GM19193 (cell line): ENCODE results near the gene NTRK2.

Experiments
- POLR2A ChIP-seq: IDR thresholded peaks from 4 replicates; pipeline ENCODE4 v1.6.1; 2011; ENCODE audit not compliant: insufficient read depth, insufficient read length; ENCODE audit errors: extremely low read depth

NTRK2 gene

DNA sequence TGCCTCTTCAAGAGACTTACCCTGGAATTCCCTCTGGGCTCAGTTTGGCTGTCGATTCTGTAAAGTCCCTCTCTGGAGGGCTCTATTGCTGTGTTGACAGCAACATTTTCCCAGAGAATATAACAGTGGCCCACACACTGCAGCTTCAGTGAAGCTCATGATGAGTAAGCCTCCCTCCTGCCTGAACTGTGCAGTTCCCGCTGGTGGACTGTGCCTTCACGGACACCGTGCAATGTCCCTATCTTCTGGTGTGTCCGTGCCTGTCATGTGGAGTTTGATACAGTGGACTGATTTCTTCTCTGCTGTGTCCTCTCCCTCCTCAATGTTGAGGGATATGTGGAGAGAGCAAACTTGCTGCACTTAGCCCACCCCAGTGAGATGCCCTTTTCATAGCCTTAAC lies 109.0 kb downstream of the NTRK2 start:
- TF ChIP-seq POLR2A: no peak

- TF ChIP-seq POLR2A: no peak
Observed at GRCh38 chr9:84779883-84780282, 110.4 kb downstream of the NTRK2 start.

DNA sequence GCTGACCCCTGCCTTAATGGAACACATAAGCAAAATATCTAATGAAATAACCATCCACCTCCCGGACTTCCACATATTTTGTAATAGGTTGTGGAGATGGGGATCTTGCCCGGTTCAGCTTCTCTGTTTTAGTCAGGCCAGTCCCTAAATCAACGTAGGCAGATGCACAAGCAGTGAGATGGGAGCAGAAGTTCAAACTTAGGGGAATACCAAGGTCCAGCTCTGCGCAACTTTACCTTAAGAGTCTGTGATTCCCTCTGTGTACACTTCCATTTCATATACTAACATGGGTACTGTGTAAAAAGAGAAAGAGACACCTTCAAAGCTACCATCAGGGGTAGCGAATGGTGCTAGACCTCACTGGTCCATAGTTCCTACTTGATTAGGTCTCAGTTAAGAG lies 110.9 kb downstream of the NTRK2 start:
- no peak for TF ChIP-seq POLR2A

- no peak for TF ChIP-seq POLR2A
Observed at GRCh38 chr9:84781458-84781857, 111.9 kb downstream of the NTRK2 start.

DNA sequence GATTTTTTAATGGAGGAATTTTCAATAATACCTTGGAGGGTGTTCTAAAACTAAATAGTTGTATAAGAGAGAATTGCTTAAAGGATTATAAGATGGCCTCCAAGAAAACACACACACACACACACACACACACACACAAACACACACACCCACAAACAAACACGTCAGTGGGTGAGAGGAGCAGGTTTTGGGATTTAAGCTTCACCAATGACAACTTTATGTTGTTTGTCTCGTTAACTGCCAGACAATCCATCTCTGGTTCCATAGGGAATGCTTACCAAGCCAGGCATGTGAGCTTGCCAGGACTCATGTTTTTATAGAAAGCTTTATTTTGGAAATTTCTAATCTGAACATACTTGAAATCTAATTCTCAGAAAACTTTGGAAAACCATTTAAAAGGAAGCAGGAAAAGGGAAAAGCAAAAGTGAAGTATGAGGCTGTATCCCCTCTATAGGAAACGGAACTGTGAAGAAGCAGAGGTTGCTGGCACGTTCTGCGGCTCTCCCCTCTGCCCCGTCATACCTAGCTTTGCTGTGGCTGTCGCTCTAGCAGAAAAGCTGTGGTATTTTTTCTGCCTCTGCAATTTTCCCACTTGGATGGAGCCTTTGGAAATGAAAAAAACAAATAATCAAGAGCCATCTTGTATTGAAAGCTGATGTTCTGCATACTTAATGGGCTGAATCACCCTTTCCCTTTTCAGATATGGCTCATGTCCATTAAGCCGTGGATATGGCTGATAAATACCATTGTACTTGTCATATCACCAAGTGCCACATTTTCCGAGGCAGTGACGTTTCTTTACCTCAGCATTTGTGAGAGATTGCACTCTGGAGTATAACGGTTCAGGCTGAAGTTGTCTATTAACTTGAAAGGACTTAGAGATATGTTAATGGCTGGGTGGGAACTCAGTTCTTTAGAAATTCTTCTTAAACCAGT lies 112.7 kb downstream of the NTRK2 start:
- TF ChIP-seq POLR2A: no peak

GRCh38 chr9:84785792-84786547 lies 116.4 kb downstream of the NTRK2 start:
- no peak for TF ChIP-seq POLR2A

GRCh38 chr9:84788803-84789462 lies 119.4 kb downstream of the NTRK2 start:
- no peak for TF ChIP-seq POLR2A

DNA sequence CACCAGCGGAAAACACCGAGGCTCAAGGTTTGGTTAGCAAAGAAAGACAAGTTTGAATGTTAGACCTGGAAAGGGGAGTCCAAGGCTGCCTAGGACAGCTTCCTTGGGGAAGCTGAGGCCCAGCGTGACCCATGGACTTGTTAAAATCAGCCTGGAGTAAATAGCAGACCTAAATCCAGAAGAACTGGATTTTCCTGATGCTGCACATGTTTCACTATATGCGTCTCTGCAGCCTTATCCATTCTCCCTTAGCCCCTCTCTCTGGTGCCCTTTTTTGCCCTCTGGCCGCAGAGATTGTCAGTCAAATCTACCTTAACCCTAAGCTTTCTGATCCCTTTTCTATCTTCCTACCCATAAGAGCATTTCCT lies 119.9 kb downstream of the NTRK2 start:
- TF ChIP-seq POLR2A: no peak

DNA sequence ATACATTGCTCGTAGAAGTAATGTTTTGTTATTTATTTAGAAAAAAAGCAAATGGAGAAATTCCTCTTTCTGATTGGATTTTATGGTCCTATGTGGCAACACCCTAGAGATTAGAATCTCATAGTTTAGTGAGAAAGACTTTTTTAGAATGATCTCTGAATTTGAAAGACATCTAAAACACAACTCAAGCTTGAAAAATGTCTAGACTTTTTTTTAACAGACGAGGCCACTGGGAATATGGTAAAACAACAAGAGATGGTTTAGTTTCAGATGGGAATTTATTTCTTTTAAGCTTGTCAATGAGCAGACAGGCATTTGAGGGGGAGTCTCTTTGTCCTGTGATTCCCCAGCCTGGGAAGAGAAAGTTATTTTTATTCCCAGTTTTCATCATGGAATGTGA lies 122.1 kb downstream of the NTRK2 start:
- TF ChIP-seq POLR2A: no peak

DNA sequence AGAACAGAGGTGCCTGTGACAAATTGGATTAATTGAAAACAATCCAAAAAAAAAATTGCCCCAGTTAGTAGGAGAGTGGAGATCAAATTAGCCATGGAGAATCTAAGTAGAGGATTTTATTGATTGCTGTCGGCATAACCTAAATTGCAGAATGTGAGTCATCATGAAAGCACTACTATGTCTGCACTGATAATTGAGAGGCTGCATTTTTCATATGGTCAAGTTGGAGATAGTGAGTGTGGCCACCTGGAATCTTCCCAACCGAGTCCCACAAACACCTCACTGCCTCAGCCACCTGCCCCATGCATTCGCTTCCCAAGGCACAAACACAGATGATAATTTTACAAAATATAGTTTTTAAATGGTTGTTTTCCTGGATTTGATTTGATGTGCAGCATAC lies 123.7 kb downstream of the NTRK2 start:
- no peak for TF ChIP-seq POLR2A

- no peak for TF ChIP-seq POLR2A
Observed at GRCh38 chr9:84794981-84795637, 125.6 kb downstream of the NTRK2 start.

DNA sequence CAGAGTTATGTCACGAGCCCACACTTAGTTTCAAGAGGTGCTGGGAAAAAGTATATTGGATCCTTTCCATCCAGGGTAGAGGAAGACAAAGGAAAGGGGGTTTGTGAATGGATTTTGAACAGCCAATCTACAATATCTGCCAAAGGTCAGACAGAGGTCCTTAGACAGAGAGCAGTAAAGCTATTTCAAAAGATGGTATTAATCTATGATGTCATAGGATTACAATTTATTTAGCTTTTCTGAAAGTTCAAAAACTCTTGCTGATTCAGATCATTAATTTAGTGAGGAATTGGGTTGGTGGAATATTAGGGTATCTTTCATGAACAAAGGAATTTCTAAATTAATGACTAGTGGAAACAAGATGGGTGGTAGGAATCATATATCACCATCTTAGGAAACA lies 126.9 kb downstream of the NTRK2 start:
- no peak for TF ChIP-seq POLR2A

GRCh38 chr9:84799251-84799650 lies 129.7 kb downstream of the NTRK2 start:
- TF ChIP-seq POLR2A: no peak

- TF ChIP-seq POLR2A: no peak
Observed at GRCh38 chr9:84804951-84805694, 135.6 kb downstream of the NTRK2 start.
